Measurements from ENCODE around the gene UBL4A.

- TF ChIP-seq REST (IDR thresholded peaks at IDR 0.05) = no peak
- no peak for TF ChIP-seq POLR2A (IDR thresholded peaks at IDR 0.05; ENCODE audit: low read length)
- TF ChIP-seq CTCF (IDR thresholded peaks at IDR 0.05) = no peak
- no peak for TF ChIP-seq MYC (IDR thresholded peaks at IDR 0.05; ENCODE audit: borderline replicate concordance, low read length)
- no peak for TF ChIP-seq RARB (CRISPR knock-in tag; IDR thresholded peaks at IDR 0.05)
- no peak for TF ChIP-seq EP300 (IDR thresholded peaks at IDR 0.05)
- TF ChIP-seq JUNB (IDR thresholded peaks at IDR 0.05) = no peak
- TF ChIP-seq CEBPB (IDR thresholded peaks at IDR 0.05) = no peak
- TF ChIP-seq NFE2L2 (conservative IDR thresholded peaks at IDR 0.05; ENCODE audit: low read length) = no peak
- TF ChIP-seq JUN (IDR thresholded peaks at IDR 0.05) = no peak
- TF ChIP-seq ELK1 (IDR thresholded peaks at IDR 0.05; ENCODE audit: low read depth, low read length) = no peak
- TF ChIP-seq CHD2 (IDR thresholded peaks at IDR 0.05; ENCODE audit: low read length, partially characterized antibody) = no peak
- TF ChIP-seq ZFP36 (IDR thresholded peaks at IDR 0.05; ENCODE audit: borderline replicate concordance, partially characterized antibody) = no peak
Observed at GRCh38 chrX:154494715-154495114, 8.3 kb upstream of the UBL4A start.

Measured in A549 (cell line).